Neural cell (in vitro differentiated cells): ENCODE data around the gene CACNA1D. TPM values are rescaled to one million over a fixed set of nuclear protein-coding genes. Genes with fewer than 3 reads are reported as not detected.
A peak's percentile ranks its signal among the peaks of the same experiment; 100 is the strongest.

Source experiments
- H2AFZ ChIP-seq: fragments of 200-600, 300-800 bp; sonication (generic), shearing (Covaris generic); 2 replicates; pipeline ENCODE4 v1.6.0; 2014; ENCODE audit warnings: low read depth, mild to moderate bottlenecking, antibody characterized with exemption, low read length, moderate library complexity
- H3F3A ChIP-seq: fragments of 200-600 bp; shearing (Covaris generic); 2 replicates; pipeline ENCODE4 v1.6.1; 2016; ENCODE audit warnings: mild to moderate bottlenecking, moderate library complexity, mixed read lengths, antibody characterized with exemption, low read length; ENCODE audit not compliant: insufficient read depth, poor library complexity, severe bottlenecking
- H3K27ac ChIP-seq: fragments of 200-600, 300-800 bp; sonication (generic), shearing (Covaris generic); 2 replicates; pipeline ENCODE4 v1.5.1; 2014; ENCODE audit warnings: mild to moderate bottlenecking, low read length, moderate library complexity
- H3K27me3 ChIP-seq: fragments of 300-800, 200-600 bp; sonication (generic), shearing (Covaris generic); 2 replicates; pipeline ENCODE4 v1.6.0; 2014; ENCODE audit warnings: mild to moderate bottlenecking, low read depth, low read length, moderate library complexity; ENCODE audit not compliant: insufficient read depth
- H3K36me3 ChIP-seq: fragments of 300-800, 200-600 bp; sonication (generic), shearing (Covaris generic); 2 replicates; pipeline ENCODE4 v1.5.1; 2014; ENCODE audit warnings: mild to moderate bottlenecking, antibody characterized with exemption, low read length, moderate library complexity; ENCODE audit not compliant: insufficient read depth
- H3K4me2 ChIP-seq: fragments of 300-800, 200-600 bp; sonication (generic), shearing (Covaris generic); 2 replicates; pipeline ENCODE4 v1.6.0; 2014; ENCODE audit warnings: mild to moderate bottlenecking, low read length
- H3K4me3 ChIP-seq: fragments of 300-800, 200-600 bp; sonication (generic), shearing (Covaris generic); 2 replicates; pipeline ENCODE4 v1.5.1; 2014; ENCODE audit warnings: mild to moderate bottlenecking, low read length, moderate library complexity
- H3K79me2 ChIP-seq: fragments of 200-600 bp; shearing (Covaris generic); replicated peaks from 2 replicates; pipeline ENCODE4 v1.6.0; 2014; ENCODE audit warnings: mild to moderate bottlenecking, low read length, moderate library complexity; ENCODE audit not compliant: insufficient read depth
- H3K9ac ChIP-seq: fragments of 300-800, 200-600 bp; sonication (generic), shearing (Covaris generic); 2 replicates; pipeline ENCODE4 v1.6.1; 2016; ENCODE audit warnings: mild to moderate bottlenecking, low read length, mixed read lengths
- H3K9me2 ChIP-seq: fragments of 200-600 bp; shearing (Covaris generic); 2 replicates; pipeline ENCODE4 v1.6.1; 2016; ENCODE audit warnings: mild to moderate bottlenecking, low read length, mixed read lengths; ENCODE audit not compliant: insufficient read depth
- H3K9me3 ChIP-seq: fragments of 200-600, 300-800 bp; sonication (generic), shearing (Covaris generic); 2 replicates; pipeline ENCODE4 v1.6.1; 2016; ENCODE audit warnings: mild to moderate bottlenecking, mixed run types, low read length, moderate library complexity, mixed read lengths
- H4K20me1 ChIP-seq: fragments of 200-600 bp; shearing (Covaris generic); 2 replicates; pipeline ENCODE4 v1.6.1; 2016; ENCODE audit warnings: mild to moderate bottlenecking, mixed run types; ENCODE audit not compliant: insufficient read depth
- CTCF ChIP-seq: fragments of 450-650 bp; IDR thresholded peaks from 2 replicates; pipeline ENCODE4 v1.5.1; 2014; ENCODE audit warnings: antibody characterized with exemption, mild to moderate bottlenecking, moderate library complexity; ENCODE audit not compliant: poor library complexity, severe bottlenecking
- EZH2 ChIP-seq: fragments of 200-600, 300-800 bp; shearing (Covaris generic), sonication (generic); IDR thresholded peaks from 2 replicates; pipeline ENCODE4 v1.6.1; 2014; ENCODE audit warnings: antibody characterized with exemption, low read length, borderline replicate concordance, mild to moderate bottlenecking; ENCODE audit not compliant: insufficient read depth, poor library complexity, severe bottlenecking
- MXI1 ChIP-seq: fragments of 450-650 bp; conservative IDR thresholded peaks from 2 replicates; pipeline ENCODE4 v1.6.1; 2014; ENCODE audit warnings: antibody characterized with exemption, mild to moderate bottlenecking; ENCODE audit not compliant: poor library complexity, severe bottlenecking
- POLR2AphosphoS5 ChIP-seq: IDR thresholded peaks from 2 replicates; pipeline ENCODE4 v1.6.1; 2012
- RAD21 ChIP-seq: fragments of 450-650 bp; conservative IDR thresholded peaks from 2 replicates; pipeline ENCODE4 v1.6.1; 2014; ENCODE audit warnings: antibody characterized with exemption, mild to moderate bottlenecking, moderate library complexity
- REST ChIP-seq: IDR thresholded peaks from 2 replicates; pipeline ENCODE4 v1.6.1; 2012; ENCODE audit warnings: borderline replicate concordance
- SMC3 ChIP-seq: fragments of 450-650 bp; conservative IDR thresholded peaks from 2 replicates; pipeline ENCODE4 v1.6.1; 2014; ENCODE audit warnings: antibody characterized with exemption, mild to moderate bottlenecking, moderate library complexity; ENCODE audit not compliant: poor library complexity
- TAF1 ChIP-seq: IDR thresholded peaks from 2 replicates; pipeline ENCODE4 v1.6.1; 2012; ENCODE audit warnings: low read depth
- polyA plus RNA-seq: library from polyadenylated mRNA; depleted of rRNA; stranded (reverse); fragments of >200 nt; gene quantifications from 2 replicates; pipeline ENCODE4 v1.2.3, GENCODE V29; 2014

The CACNA1D gene
- polyA plus RNA-seq, 1 donor from 2014 or later, result 22.5 TPM

- no peaks in the 10 kb centered on the region for H3K36me3 ChIP-seq
- H3K27ac ChIP-seq, result no peak overlapping the region
- H3K79me2 ChIP-seq, result no peaks in the 10 kb centered on the region
- no peak overlapping the region for H3K4me2 ChIP-seq
- H3K9me2 ChIP-seq, result no peaks in the 10 kb centered on the region
- H2AFZ ChIP-seq, result no peak overlapping the region
- no peak overlapping the region for H3K9ac ChIP-seq
- no peaks in the 10 kb centered on the region for H4K20me1 ChIP-seq
- no peaks in the 10 kb centered on the region for H3F3A ChIP-seq
- TF ChIP-seq POLR2AphosphoS5, result no peak
- no peak for TF ChIP-seq REST
- no peak for TF ChIP-seq SMC3
- no peak for TF ChIP-seq CTCF
- TF ChIP-seq MXI1, result peak; percentile 5
- no peak for TF ChIP-seq EZH2
- TF ChIP-seq TAF1, result no peak
- H3K9me3 ChIP-seq, result no peaks in the 10 kb centered on the region
- no peaks in the 10 kb centered on the region for H3K27me3 ChIP-seq
- no peak overlapping the region for H3K4me3 ChIP-seq
These were observed 196.9 kb downstream of the CACNA1D start for GRCh38 chr3:53691349-53691748.

GRCh38 chr3:53691885-53692284 lies 197.5 kb downstream of the CACNA1D start:
- H3K36me3 ChIP-seq, result no peaks in the 10 kb centered on the region
- no peak overlapping the region for H3K9ac ChIP-seq
- no peaks in the 10 kb centered on the region for H3K9me3 ChIP-seq
- H2AFZ ChIP-seq, result no peak overlapping the region
- no peaks in the 10 kb centered on the region for H3F3A ChIP-seq
- H4K20me1 ChIP-seq, result no peaks in the 10 kb centered on the region
- no peaks in the 10 kb centered on the region for H3K27me3 ChIP-seq
- no peaks in the 10 kb centered on the region for H3K79me2 ChIP-seq
- H3K9me2 ChIP-seq, result no peaks in the 10 kb centered on the region
- TF ChIP-seq SMC3, result no peak
- TF ChIP-seq REST, result no peak
- no peak for TF ChIP-seq MXI1
- TF ChIP-seq TAF1, result no peak
- TF ChIP-seq RAD21, result no peak
- TF ChIP-seq POLR2AphosphoS5, result no peak
- H3K4me2 ChIP-seq, result no peak overlapping the region
- H3K4me3 ChIP-seq, result no peak overlapping the region
- H3K27ac ChIP-seq, result no peak overlapping the region
